Activated CD4-positive, alpha-beta T cell treated with anti-CD3 and anti-CD28 coated beads for 36 hours (primary cell): ENCODE measurements around the gene TENM3. TPM values are rescaled to one million over a fixed set of nuclear protein-coding genes. Genes with fewer than 3 reads are reported as not detected.

ENCODE experiments used
- ATAC-seq: fragments of 200-7000 bp; cut with Tn5 transposase; one replicate; pipeline ENCODE4 v1.10.0; 2021; ENCODE audit warnings: mild to moderate bottlenecking, moderate library complexity
- CTCF ChIA-PET: fragments of 350-600 bp; sonication (Branson Sonifier 250); formaldehyde crosslinking; loops from one replicate; lab custom pipeline; 2021; ENCODE audit warnings: antibody characterized with exemption; lab: Charles Lee
- POLR2A ChIA-PET: fragments of 350-600 bp; sonication (Branson Sonifier 250); formaldehyde crosslinking; loops from one replicate; lab custom pipeline; 2021; ENCODE audit warnings: antibody characterized with exemption, inconsistent platforms; lab: Charles Lee
- DNase-seq: peaks from one replicate; pipeline ENCODE4 v3.0.0-alpha.2; 2020
- H3K27ac Mint-ChIP-seq: one replicate; pipeline ENCODE4 v1.8.0; 2021; ENCODE audit warnings: mixed read lengths
- H3K27me3 Mint-ChIP-seq: one replicate; pipeline ENCODE4 v1.8.0; 2021; ENCODE audit warnings: mixed read lengths
- H3K36me3 Mint-ChIP-seq: one replicate; pipeline ENCODE4 v1.8.0; 2021; ENCODE audit warnings: low read depth, mixed read lengths
- H3K4me1 Mint-ChIP-seq: one replicate; pipeline ENCODE4 v1.8.0; 2021; ENCODE audit warnings: mixed read lengths
- H3K4me3 Mint-ChIP-seq: one replicate; pipeline ENCODE4 v1.8.0; 2021; ENCODE audit warnings: mild to moderate bottlenecking, moderate library complexity, mixed read lengths
- H3K9me3 Mint-ChIP-seq: one replicate; pipeline ENCODE4 v1.8.0; 2021; ENCODE audit warnings: low read depth, mixed read lengths
- intact Hi-C, 2 experiments: fragments of 100-400 bp; cut with DNase I in 1 of 2; cut with micrococcal nuclease in 1 of 2; formaldehyde crosslinking; loops; one replicate each; pipeline versions ENCODE4 v1.14.2 to v1.15.1; 2022 to 2024; cut with DNase I, micrococcal nuclease
- total RNA-seq, 2 experiments: library from RNA; stranded (reverse); gene quantifications; one replicate each; pipeline ENCODE4 v1.2.3, GENCODE V29; 2021

TENM3 gene
- total RNA-seq, 2 experiments from 2014 or later = not detected

DNA sequence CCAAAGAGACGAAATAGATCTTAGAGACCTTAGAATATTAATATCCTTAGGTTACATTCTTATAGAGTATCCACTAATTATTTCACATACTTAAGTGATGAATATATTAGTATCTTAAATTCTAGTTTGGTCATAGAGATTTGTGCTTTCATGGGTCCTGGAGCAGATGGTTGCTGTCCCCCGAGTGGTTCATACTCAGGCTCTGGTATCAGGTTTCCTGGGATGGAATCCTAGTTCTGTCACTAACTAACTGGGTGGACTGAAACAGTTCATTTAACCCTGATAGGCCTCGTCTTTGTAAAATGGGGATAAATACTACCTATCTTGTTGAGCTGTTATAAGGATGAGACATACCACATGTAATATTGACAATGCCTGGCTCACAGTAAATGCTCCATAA, 264.6 kb downstream of the TENM3 start:
- no peak for ATAC-seq
- ChIA-PET POLR2A (no interaction called here), CTCF (no interaction called here)
- H3K4me1 Mint-ChIP-seq = no peaks in the 10 kb centered on the region
- H3K36me3 Mint-ChIP-seq = no peaks in the 10 kb centered on the region
- H3K27ac Mint-ChIP-seq = no peak overlapping the region
- H3K4me3 Mint-ChIP-seq = no peak overlapping the region
- H3K9me3 Mint-ChIP-seq = no peaks in the 10 kb centered on the region
- intact Hi-C loops = no loop called here
- H3K27me3 Mint-ChIP-seq = peaks cover 9% of the 10 kb centered on the region
- no peak for DNase-seq

DNA sequence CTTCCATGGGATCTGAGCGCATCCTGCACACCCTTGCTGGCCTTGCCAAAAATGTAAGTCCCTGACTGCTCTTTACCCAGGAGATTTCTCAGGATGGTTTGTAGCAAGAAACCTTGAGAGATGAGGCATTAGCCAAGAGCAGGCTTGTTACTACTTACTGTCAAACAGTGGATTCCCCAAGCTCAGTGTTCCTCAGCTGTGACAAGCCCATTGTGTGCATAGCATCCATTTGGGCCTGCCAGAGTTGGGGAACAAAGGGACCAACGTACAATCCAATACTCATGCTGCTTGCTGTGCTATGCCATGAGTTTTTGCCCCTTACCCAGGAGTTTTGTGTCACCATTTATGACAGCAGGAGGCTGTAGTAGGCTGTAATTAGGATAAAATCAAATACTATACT, 267.6 kb downstream of the TENM3 start:
- Mint-ChIP-seq H3K36me3 (no peaks in the 10 kb centered on the region), H3K27ac (no peak overlapping the region), H3K9me3 (no peaks in the 10 kb centered on the region), H3K27me3 (peaks cover 2% of the 10 kb centered on the region), H3K4me1 (no peaks in the 10 kb centered on the region), H3K4me3 (no peak overlapping the region)
- intact Hi-C loops = no loop called here
- POLR2A ChIA-PET = no interaction called here
- DNase-seq (no peak), ATAC-seq (no peak)
- CTCF ChIA-PET = no interaction called here

DNA sequence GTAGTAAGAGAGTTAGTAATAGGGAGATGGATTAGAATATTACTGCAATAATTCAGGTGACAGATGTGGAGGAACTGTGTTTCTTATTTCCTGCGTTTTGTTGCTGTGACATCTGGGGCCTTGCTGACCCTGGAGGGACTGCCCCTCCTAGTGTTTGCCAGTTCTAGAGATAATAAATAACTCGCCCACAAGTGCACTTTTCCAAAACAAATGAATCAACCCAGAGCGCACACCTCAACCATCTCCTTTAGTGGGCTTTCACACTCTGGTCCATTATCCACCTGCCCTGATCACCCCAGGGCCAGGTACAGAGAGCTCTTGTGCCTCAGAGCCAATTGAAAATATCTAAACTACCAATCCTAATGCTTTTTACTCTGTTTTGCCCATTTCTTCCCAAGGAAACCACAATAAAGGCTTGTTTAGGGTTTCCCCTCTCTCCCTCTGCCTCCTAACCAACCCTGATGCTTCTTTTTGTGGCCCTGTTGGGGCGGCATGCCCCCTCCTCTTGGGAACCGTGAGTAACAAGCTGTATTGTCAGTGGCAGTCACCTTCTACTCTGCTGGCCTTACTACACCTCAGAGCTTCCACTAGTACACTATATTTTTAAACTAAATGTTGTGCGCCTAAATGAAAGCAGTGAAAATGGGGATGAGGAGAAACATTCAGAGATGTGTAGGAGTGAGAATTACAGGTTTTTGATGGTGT, 270.5 kb downstream of the TENM3 start:
- intact Hi-C loops = no loop called here
- ATAC-seq (no peak), DNase-seq (no peak)
- Mint-ChIP-seq H3K27ac (no peak overlapping the region), H3K27me3 (peaks cover 7% of the 10 kb centered on the region), H3K9me3 (no peaks in the 10 kb centered on the region), H3K4me1 (no peaks in the 10 kb centered on the region), H3K4me3 (no peak overlapping the region), H3K36me3 (no peaks in the 10 kb centered on the region)
- CTCF ChIA-PET = no interaction called here
- POLR2A ChIA-PET = no interaction called here

DNA sequence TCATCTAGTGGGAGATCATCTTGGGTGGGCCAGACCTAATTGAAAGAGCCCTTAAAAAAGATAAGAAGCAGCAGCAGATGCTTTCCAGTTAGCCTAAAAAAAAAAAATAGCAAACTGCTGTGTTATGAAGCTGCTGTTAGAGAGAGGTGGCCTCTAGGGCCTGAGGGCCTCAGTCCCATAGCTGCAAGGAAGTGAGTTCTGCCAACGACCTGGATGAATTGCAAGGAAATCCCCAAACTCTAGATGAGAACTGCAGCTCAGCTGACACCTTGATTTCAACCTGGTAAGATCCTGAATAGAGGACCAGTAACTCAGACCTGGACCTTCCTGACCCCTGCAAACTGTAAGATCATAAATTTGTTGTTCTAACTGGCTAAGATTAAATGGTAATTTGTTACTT, 275.2 kb downstream of the TENM3 start:
- CTCF ChIA-PET = interaction anchor here (0.8 kb wide), 1 partner anchor 11 kb away, joined by 3 read pairs; no protein-coding TSS in a partner anchor

DNA sequence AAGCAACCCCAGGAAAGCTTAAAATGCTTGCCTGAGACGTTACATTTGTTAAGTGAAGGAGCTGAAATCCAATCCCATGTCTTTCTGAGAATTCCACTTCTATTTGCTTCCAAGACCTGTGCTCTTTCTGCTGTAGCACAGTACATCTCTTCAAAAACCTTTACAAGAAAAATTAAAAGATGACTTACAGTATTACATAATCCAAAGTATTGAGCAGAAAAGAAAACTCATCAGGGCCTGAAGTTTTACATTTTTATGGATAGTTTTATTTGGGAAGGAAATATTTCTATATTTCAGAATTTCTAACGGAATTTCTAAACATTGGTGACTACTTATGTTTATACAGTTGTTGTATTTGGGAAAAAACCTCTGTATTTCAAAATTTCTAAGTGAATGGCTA, 276.3 kb downstream of the TENM3 start:
- Mint-ChIP-seq H3K4me1 (no peaks in the 10 kb centered on the region), H3K9me3 (no peaks in the 10 kb centered on the region), H3K27ac (no peak overlapping the region), H3K4me3 (no peak overlapping the region), H3K27me3 (peaks cover 20% of the 10 kb centered on the region), H3K36me3 (no peaks in the 10 kb centered on the region)
- DNase-seq (no peak), ATAC-seq (no peak)
- intact Hi-C loops = no loop called here
- ChIA-PET POLR2A (no interaction called here), CTCF (no interaction called here)

More for the DNA sequence above, 275.2 kb downstream of the TENM3 start:
- H3K4me1 Mint-ChIP-seq = no peaks in the 10 kb centered on the region
- H3K36me3 Mint-ChIP-seq = no peaks in the 10 kb centered on the region
- H3K4me3 Mint-ChIP-seq = no peak overlapping the region
- peaks cover 20% of the 10 kb centered on the region for H3K27me3 Mint-ChIP-seq
- ATAC-seq = no peak
- no peak for DNase-seq
- no peak overlapping the region for H3K27ac Mint-ChIP-seq
- no peaks in the 10 kb centered on the region for H3K9me3 Mint-ChIP-seq
- POLR2A ChIA-PET = no interaction called here
- intact Hi-C loops = no loop called here

DNA sequence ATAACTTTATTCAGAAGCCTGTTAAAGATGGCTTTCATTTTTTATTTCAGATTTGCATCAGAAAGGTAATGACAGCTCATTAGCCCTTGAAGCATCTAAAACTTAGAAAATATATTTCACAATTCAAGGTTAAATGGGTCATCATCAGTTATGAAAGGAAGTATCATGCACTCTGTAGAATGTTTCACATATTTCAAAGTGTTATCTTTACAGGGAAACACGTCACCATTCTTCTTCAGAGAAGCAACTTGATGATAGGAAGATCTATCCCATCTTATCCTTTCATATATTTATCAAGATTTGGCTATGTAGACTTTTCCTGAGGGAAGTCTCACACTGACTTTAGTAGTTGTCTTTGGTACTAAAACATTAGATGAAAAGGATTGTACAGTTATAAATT, 277.8 kb downstream of the TENM3 start:
- CTCF ChIA-PET = no interaction called here
- peaks cover 21% of the 10 kb centered on the region for H3K27me3 Mint-ChIP-seq
- H3K36me3 Mint-ChIP-seq = no peaks in the 10 kb centered on the region
- H3K9me3 Mint-ChIP-seq = no peaks in the 10 kb centered on the region
- POLR2A ChIA-PET = no interaction called here
- no peak overlapping the region for H3K27ac Mint-ChIP-seq
- no peaks in the 10 kb centered on the region for H3K4me1 Mint-ChIP-seq
- H3K4me3 Mint-ChIP-seq = no peak overlapping the region
- no peak for ATAC-seq
- no peak for DNase-seq
- intact Hi-C loops = no loop called here

DNA sequence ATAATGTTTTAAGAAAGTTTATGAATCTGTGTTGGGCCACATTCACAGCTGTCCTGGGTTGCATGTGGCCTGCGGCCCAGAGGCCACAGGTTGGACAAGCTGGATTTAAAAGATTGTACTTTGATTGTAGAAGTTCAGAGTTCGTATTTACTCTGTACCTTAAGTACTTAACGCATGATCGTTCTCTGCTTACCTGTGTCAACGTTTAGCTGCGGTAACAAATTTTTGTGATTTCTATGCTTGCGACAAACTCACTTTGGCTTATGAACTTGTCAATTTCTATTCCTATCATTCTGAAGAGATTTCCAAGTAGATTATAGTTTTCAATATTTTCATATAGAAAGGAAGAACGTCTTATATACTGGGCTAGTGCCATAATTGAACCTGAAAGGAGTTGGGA, 285.6 kb downstream of the TENM3 start:
- Mint-ChIP-seq H3K27ac (no peak overlapping the region), H3K4me1 (no peaks in the 10 kb centered on the region), H3K27me3 (peaks cover 7% of the 10 kb centered on the region), H3K4me3 (no peak overlapping the region), H3K36me3 (no peaks in the 10 kb centered on the region), H3K9me3 (no peaks in the 10 kb centered on the region)
- ATAC-seq (no peak), DNase-seq (no peak)
- ChIA-PET CTCF (no interaction called here), POLR2A (no interaction called here)
- intact Hi-C loops = no loop called here

DNA sequence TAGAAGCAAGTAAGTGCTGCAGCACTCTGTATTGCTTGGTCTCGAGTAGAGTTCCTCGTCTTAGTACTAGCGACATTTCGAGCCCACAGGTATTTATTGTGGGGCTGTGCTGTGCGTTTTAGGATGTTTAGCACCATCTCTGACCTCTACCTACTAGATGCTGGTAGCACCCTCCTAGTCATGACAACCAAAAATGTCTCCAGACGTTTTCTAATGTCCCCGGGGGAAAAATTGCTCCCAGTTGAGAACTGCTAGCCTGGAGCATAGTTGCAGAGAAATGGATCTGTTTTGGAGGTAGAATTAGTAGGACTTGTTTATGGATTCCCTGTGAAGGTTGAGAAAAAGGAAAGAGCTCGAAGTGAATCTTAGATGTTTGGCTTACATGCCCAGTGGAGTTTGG, 287.2 kb downstream of the TENM3 start:
- peaks cover 6% of the 10 kb centered on the region for H3K27me3 Mint-ChIP-seq
- ChIA-PET POLR2A (no interaction called here), CTCF (no interaction called here)
- H3K27ac Mint-ChIP-seq = no peak overlapping the region
- ATAC-seq (no peak), DNase-seq (no peak)
- H3K36me3 Mint-ChIP-seq = no peaks in the 10 kb centered on the region
- intact Hi-C loops = no loop called here
- H3K4me3 Mint-ChIP-seq = no peak overlapping the region
- H3K9me3 Mint-ChIP-seq = no peaks in the 10 kb centered on the region
- H3K4me1 Mint-ChIP-seq = no peaks in the 10 kb centered on the region

DNA sequence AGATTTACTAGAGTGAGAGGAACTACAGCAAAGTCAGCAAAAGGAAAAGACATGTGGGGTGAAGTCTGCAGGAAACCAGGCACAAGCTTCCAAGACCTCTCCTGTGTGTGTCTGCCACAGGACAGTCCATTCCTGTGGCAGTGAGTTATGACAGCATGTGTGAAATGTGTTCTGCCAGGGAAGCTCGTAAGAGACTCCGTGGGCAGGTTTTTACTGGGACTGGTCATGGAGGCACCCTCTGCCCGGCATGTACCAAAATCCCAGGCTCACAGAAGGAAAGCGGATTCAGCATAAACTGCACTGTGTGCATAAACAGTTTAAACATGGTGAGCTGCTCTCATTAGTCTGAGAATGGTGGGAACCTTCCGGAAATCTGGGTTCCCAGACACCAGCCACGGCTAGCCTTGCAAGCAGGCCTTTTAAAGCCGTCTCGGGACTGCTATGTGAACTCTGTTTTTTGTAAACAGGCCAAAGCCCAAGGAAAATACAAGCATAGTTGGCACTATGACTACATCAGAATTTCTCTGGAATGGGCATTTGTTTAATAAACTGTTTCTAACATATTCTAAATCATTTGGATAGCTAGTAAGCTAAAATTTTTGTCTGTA, 288.5 kb downstream of the TENM3 start:
- peaks cover 2% of the 10 kb centered on the region for H3K27me3 Mint-ChIP-seq
- intact Hi-C loops = no loop called here
- CTCF ChIA-PET = no interaction called here
- H3K4me1 Mint-ChIP-seq = no peaks in the 10 kb centered on the region
- H3K27ac Mint-ChIP-seq = no peak overlapping the region
- ATAC-seq = no peak
- no peak overlapping the region for H3K4me3 Mint-ChIP-seq
- DNase-seq = no peak
- POLR2A ChIA-PET = no interaction called here
- no peaks in the 10 kb centered on the region for H3K9me3 Mint-ChIP-seq
- no peaks in the 10 kb centered on the region for H3K36me3 Mint-ChIP-seq

DNA sequence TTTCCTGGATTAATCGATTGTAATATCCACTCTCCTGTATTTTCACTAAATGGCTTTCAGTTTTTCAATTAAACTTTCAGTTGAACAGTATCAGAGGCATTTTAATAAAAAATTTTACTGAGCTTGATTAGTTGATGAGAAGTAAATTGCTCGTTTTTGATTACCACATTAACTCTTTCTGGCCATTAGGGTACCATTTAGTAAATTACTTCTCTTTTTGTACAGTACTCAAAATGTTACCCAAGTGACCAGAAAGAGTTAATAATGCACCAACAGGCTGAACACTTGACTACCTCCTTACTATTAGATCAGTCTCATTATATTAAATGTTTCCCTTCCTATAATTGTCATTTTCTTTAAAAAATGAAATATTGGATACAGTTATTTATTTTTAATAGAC, 289.2 kb downstream of the TENM3 start:
- POLR2A ChIA-PET = no interaction called here
- ATAC-seq = no peak
- CTCF ChIA-PET = no interaction called here

DNA sequence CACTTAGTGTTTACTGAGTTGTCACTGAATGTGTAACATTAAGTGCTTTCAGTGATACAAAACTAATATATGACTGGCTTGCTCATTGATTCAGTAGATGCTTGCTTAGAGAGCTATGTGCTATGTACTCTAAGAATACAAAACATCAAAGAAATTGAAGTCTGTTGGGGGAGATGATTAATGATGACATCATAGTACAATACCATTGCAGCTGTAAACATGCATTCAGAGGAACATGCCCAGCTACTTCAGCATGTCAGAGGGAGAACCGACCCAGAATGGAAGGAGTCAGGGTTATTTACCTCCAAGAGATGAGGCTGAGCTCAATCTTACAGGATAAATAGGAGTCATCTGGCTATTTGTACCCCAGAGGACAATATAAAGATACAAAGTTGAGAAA, 290.8 kb downstream of the TENM3 start:
- Mint-ChIP-seq H3K36me3 (no peaks in the 10 kb centered on the region), H3K4me3 (no peak overlapping the region), H3K4me1 (no peaks in the 10 kb centered on the region), H3K9me3 (no peaks in the 10 kb centered on the region), H3K27me3 (peaks cover 2% of the 10 kb centered on the region), H3K27ac (no peak overlapping the region)
- POLR2A ChIA-PET = no interaction called here
- intact Hi-C loops = no loop called here
- CTCF ChIA-PET = no interaction called here
- no peak for ATAC-seq
- no peak for DNase-seq

More for the DNA sequence above, 289.2 kb downstream of the TENM3 start:
- Mint-ChIP-seq H3K4me3 (no peak overlapping the region), H3K36me3 (no peaks in the 10 kb centered on the region), H3K27ac (no peak overlapping the region), H3K9me3 (no peaks in the 10 kb centered on the region), H3K27me3 (peaks cover 2% of the 10 kb centered on the region), H3K4me1 (no peaks in the 10 kb centered on the region)
- no peak for DNase-seq
- intact Hi-C loops = no loop called here

DNA sequence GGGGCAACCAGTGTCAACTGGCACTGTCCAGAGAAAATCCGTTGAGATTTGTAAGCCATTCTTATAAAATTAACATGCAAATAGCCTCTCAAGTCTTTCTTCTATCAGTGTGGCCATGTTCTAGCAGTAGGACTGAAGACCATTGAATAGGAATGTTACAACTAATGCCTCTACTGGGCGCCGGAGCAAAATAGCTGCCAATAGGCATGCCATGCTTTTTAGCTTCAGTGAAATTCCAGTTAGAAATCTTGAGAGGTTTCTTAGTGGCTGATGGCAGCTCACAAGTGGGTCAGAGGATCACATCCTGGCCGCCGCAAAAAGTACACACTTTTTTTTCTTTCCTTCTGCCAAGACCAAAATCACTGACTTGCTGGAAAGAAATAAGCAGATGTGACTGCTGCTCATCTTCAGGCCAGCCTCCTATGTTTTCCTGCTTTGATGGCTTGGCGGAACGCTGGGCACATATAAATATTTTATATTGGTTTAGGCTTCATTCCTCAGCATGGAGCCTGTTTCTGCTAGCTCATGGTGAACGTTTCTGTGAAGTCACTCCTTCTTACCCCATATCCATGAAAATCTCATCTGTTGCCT, 293.1 kb downstream of the TENM3 start:
- no peaks in the 10 kb centered on the region for H3K9me3 Mint-ChIP-seq
- ChIA-PET CTCF (no interaction called here), POLR2A (no interaction called here)
- no peaks in the 10 kb centered on the region for H3K36me3 Mint-ChIP-seq
- no peak overlapping the region for H3K4me3 Mint-ChIP-seq
- intact Hi-C loops = no loop called here
- DNase-seq (no peak), ATAC-seq (no peak)
- no peak overlapping the region for H3K27ac Mint-ChIP-seq
- H3K27me3 Mint-ChIP-seq = no peaks in the 10 kb centered on the region
- no peaks in the 10 kb centered on the region for H3K4me1 Mint-ChIP-seq
